Hepatocyte (in vitro differentiated cells): ENCODE results near the gene RRP1. TPM values are rescaled to one million over a fixed set of nuclear protein-coding genes. Genes with fewer than 3 reads are reported as not detected.

Experiments
- DNase-seq: peaks from one replicate; pipeline ENCODE4 v3.0.0-alpha.2; 2016; ENCODE audit warnings: low spot score
- H2AFZ ChIP-seq: fragments of 200-600 bp; sonication (generic); 2 replicates; pipeline ENCODE4 v1.6.0; 2016; ENCODE audit warnings: antibody characterized with exemption, mild to moderate bottlenecking
- H3K27ac ChIP-seq: fragments of 200-600 bp; sonication (generic); 2 replicates; pipeline ENCODE4 v1.5.1; 2016; ENCODE audit warnings: mild to moderate bottlenecking
- H3K27me3 ChIP-seq: fragments of 200-600 bp; sonication (generic); 2 replicates; pipeline ENCODE4 v1.6.1; 2016
- H3K36me3 ChIP-seq: fragments of 200-600 bp; sonication (generic); replicated peaks from 2 replicates; pipeline ENCODE4 v1.5.1; 2016; ENCODE audit warnings: low read depth; ENCODE audit not compliant: insufficient read depth
- H3K4me1 ChIP-seq: fragments of 200-600 bp; sonication (generic); 2 replicates; pipeline ENCODE4 v1.5.1; 2016; ENCODE audit warnings: mild to moderate bottlenecking, moderate library complexity; ENCODE audit not compliant: insufficient read depth
- H3K4me2 ChIP-seq: fragments of 200-600 bp; sonication (generic); 2 replicates; pipeline ENCODE4 v1.6.0; 2016
- H3K4me3 ChIP-seq: fragments of 200-600 bp; sonication (generic); 2 replicates; pipeline ENCODE4 v1.5.1; 2016; ENCODE audit warnings: mild to moderate bottlenecking
- H3K79me2 ChIP-seq: fragments of 200-600 bp; sonication (generic); 2 replicates; pipeline ENCODE4 v1.6.0; 2017; ENCODE audit warnings: mild to moderate bottlenecking
- H3K9me2 ChIP-seq: fragments of 200-600 bp; sonication (generic); replicated peaks from 2 replicates; pipeline ENCODE4 v1.6.0; 2017; ENCODE audit warnings: mild to moderate bottlenecking; ENCODE audit not compliant: insufficient read depth
- H3K9me3 ChIP-seq: fragments of 200-600 bp; sonication (generic); 2 replicates; pipeline ENCODE4 v1.5.1; 2016; ENCODE audit warnings: low read depth, mild to moderate bottlenecking
- H4K20me1 ChIP-seq: fragments of 200-600 bp; sonication (generic); 2 replicates; pipeline ENCODE4 v1.6.0; 2016; ENCODE audit warnings: mild to moderate bottlenecking; ENCODE audit not compliant: insufficient read depth, poor library complexity, severe bottlenecking
- EZH2 ChIP-seq: fragments of 200-600 bp; sonication (generic); IDR thresholded peaks from 2 replicates; pipeline ENCODE4 v1.6.1; 2016; ENCODE audit warnings: antibody characterized with exemption, mild to moderate bottlenecking, borderline replicate concordance
- EZH2phosphoT487 ChIP-seq: fragments of 200-600 bp; sonication (generic); IDR thresholded peaks from one replicate; pipeline ENCODE4 v1.6.1; 2018; ENCODE audit warnings: antibody characterized with exemption, mild to moderate bottlenecking, low read depth, moderate library complexity; ENCODE audit not compliant: unreplicated experiment, severe bottlenecking
- WGBS: methylation state at CpG from one replicate; pipeline ENCODE4 v1.1.6; 2016; ENCODE audit warnings: low lambda C conversion rate; ENCODE audit errors: missing lambda C conversion rate; 5-methylcytosine and 5-hydroxymethylcytosine counted together
- polyA plus RNA-seq: library from polyadenylated mRNA; unstranded; fragments of >200 nt; fragmentation: Nextera tagmentation; extraction: Ambion mirVana; gene quantifications from 2 replicates; pipeline ENCODE4 v1.2.1, GENCODE V29; 2016
- total RNA-seq: library from RNA; depleted of rRNA; stranded (reverse); fragments of >200 nt; gene quantifications from 2 replicates; pipeline ENCODE4 v1.2.3, GENCODE V29; 2014
- TF ChIP-seq, protein P1 (sequence below): fragments of 200-600 bp; sonication (generic); IDR thresholded peaks from 2 replicates; pipeline ENCODE4 v1.5.1; 2016; ENCODE audit warnings: antibody characterized with exemption, mild to moderate bottlenecking; ENCODE audit not compliant: poor library complexity

The RRP1 gene
- total and polyA plus RNA-seq, 2 experiments from 2014 or later: 24.1 to 32.0 TPM

DNA sequence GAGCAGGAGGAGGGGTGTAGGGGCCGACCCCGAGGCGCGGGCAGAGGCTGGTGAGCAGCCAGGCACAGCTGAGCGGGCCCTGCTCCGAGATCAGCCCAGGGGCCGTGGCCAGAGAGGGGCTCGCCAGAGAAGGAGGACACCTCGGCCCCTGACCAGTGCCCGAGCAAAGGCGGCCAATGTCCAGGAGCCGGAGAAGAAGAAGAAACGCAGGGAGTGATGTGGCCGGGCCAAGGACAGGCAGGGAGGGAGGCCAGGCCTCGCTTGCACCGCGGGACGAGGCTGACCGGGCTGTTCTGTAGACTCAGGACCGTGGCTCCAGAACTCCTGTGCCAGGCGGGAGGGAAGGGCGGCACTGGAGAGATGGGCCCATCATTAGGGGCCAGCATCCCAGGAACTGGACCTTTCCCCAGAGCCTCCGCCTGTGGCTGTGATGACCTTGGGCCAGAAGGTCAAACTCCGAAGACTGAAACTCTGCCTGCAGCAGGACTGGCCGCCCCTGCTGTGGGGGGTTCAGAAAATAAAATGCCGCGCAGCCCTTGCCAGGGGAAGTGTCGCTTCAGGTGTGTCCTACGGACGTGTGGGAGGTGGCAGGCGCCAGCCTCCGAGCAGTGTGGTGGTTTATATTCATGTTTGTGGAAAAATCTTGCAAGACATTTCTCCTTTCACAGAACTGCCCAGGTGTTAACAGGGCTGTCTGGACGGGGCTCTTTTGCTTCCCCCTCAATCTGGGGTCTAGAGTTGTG is 14.4 kb downstream of the RRP1 start:
- Histone ChIP-seq H4K20me1 (no peaks in the 10 kb centered on the region), H3K4me3 (no peak overlapping the region), H3K4me2 (no peak overlapping the region), H3K27ac (no peak overlapping the region), H3K36me3 (no peaks in the 10 kb centered on the region), H3K79me2 (no peaks in the 10 kb centered on the region), H3K9me3 (no peaks in the 10 kb centered on the region), H3K27me3 (no peaks in the 10 kb centered on the region), H3K9me2 (no peaks in the 10 kb centered on the region), H2AFZ (no peak overlapping the region), H3K4me1 (no peaks in the 10 kb centered on the region)
- TF ChIP-seq EZH2 (no peak), EZH2phosphoT487 (no peak)
- TF ChIP-seq, protein P1, sequence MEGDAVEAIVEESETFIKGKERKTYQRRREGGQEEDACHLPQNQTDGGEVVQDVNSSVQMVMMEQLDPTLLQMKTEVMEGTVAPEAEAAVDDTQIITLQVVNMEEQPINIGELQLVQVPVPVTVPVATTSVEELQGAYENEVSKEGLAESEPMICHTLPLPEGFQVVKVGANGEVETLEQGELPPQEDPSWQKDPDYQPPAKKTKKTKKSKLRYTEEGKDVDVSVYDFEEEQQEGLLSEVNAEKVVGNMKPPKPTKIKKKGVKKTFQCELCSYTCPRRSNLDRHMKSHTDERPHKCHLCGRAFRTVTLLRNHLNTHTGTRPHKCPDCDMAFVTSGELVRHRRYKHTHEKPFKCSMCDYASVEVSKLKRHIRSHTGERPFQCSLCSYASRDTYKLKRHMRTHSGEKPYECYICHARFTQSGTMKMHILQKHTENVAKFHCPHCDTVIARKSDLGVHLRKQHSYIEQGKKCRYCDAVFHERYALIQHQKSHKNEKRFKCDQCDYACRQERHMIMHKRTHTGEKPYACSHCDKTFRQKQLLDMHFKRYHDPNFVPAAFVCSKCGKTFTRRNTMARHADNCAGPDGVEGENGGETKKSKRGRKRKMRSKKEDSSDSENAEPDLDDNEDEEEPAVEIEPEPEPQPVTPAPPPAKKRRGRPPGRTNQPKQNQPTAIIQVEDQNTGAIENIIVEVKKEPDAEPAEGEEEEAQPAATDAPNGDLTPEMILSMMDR: no peak
- 96% methylated on average over 31 of the region's 33 CpGs for WGBS
- DNase-seq: no peak

DNA sequence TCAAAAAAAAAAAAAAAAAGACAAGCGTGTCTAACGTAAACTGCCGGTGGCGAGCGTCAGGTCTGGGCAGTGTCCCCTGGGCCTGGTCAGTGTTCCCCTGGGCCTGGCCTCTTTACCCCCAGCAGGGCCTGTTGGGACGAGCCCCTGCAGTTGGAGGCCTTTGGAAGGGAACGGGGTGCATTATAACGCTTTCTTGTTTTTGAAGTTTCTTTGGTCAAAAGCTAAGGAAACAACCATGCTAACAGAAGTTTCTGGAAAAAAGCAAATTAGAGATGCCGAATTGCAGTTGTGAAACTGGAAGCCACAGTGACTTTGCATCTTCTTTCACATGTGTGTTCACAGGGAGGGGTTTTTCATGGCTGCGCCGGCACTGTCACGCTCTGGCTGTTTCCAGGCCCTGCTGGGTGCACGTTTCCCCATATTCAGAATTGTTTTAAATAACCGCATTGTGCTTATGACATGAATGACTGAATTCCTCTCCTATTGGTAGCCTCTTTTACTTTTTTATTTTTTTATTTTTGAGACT is 16.0 kb downstream of the RRP1 start:
- Histone ChIP-seq H3K79me2 (no peaks in the 10 kb centered on the region), H3K9me3 (no peaks in the 10 kb centered on the region), H3K36me3 (no peaks in the 10 kb centered on the region), H3K27me3 (no peaks in the 10 kb centered on the region), H3K4me3 (no peak overlapping the region), H3K9me2 (no peaks in the 10 kb centered on the region), H2AFZ (no peak overlapping the region), H3K4me2 (no peak overlapping the region), H3K4me1 (no peaks in the 10 kb centered on the region), H3K27ac (no peak overlapping the region), H4K20me1 (no peaks in the 10 kb centered on the region)
- TF ChIP-seq EZH2: no peak
- TF ChIP-seq, protein P1: no peak
- no peak for TF ChIP-seq EZH2phosphoT487
- WGBS: 91% methylated on average over 14 of the region's 14 CpGs
- no peak for DNase-seq

DNA sequence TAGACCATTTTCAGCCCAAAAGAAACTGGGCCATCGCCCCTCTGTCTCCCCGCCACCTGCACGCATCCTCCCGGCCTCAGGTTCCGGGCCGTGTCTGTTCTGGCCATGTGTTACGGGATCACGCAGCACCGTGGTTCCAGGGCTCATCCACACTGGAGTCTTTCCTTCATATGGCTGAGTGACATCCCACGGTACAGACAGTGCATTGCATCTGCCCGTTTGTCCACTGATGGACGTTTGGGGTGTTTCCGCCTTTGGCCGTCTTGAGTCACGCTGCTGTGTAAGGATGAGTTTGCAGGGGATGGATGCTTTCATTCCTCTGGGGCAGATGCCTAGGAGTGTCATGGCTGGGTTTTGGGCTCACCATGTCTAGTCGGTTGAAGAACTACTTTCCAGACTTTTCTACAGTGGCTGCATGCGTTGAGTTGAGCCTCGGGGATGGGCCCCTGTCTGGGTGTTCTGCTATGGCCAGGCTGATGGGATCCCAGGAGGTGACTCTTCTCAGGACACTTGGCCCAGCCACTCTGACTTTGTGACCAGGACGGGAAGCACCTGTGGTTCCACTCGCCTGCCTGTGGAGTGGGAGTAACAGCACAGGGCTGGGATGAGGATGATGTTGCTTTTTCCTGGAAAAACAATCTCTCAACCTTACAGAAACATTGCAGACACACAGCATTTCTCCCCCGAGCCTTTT is 16.8 kb downstream of the RRP1 start:
- 96% methylated on average over 21 of the region's 21 CpGs for WGBS
- no peaks in the 10 kb centered on the region for H3K9me2 ChIP-seq
- H4K20me1 ChIP-seq: no peaks in the 10 kb centered on the region
- no peaks in the 10 kb centered on the region for H3K79me2 ChIP-seq
- no peak overlapping the region for H3K27ac ChIP-seq
- H3K36me3 ChIP-seq: no peaks in the 10 kb centered on the region
- H3K27me3 ChIP-seq: no peaks in the 10 kb centered on the region
- H3K4me2 ChIP-seq: no peak overlapping the region
- H2AFZ ChIP-seq: no peak overlapping the region
- no peaks in the 10 kb centered on the region for H3K9me3 ChIP-seq
- no peak for DNase-seq
- H3K4me3 ChIP-seq: no peak overlapping the region
- H3K4me1 ChIP-seq: no peaks in the 10 kb centered on the region
- TF ChIP-seq, protein P1: no peak
- TF ChIP-seq EZH2 (no peak), EZH2phosphoT487 (no peak)
